Osteocyte (in vitro differentiated cells): ENCODE measurements around the gene BRINP2. TPM values are rescaled to one million over a fixed set of nuclear protein-coding genes. Genes with fewer than 3 reads are reported as not detected.

ENCODE experiments used
- DNase-seq: peaks from one replicate; pipeline ENCODE4 v3.0.0; 2021; ENCODE audit warnings: mixed read lengths; ENCODE audit not compliant: unreplicated experiment; ENCODE audit errors: extremely low spot score
- H3K27ac Mint-ChIP-seq: one replicate; pipeline ENCODE4 v1.8.0; 2021; ENCODE audit warnings: mild to moderate bottlenecking, mixed read lengths; ENCODE audit not compliant: unreplicated experiment
- H3K27me3 Mint-ChIP-seq: one replicate; pipeline ENCODE4 v1.8.0; 2021; ENCODE audit warnings: mixed read lengths; ENCODE audit not compliant: unreplicated experiment
- H3K36me3 Mint-ChIP-seq: one replicate; pipeline ENCODE4 v1.8.0; 2021; ENCODE audit warnings: mixed read lengths; ENCODE audit not compliant: unreplicated experiment
- H3K4me1 Mint-ChIP-seq: one replicate; pipeline ENCODE4 v1.8.0; 2021; ENCODE audit warnings: mixed read lengths; ENCODE audit not compliant: unreplicated experiment
- H3K4me3 Mint-ChIP-seq: one replicate; pipeline ENCODE4 v1.8.0; 2021; ENCODE audit warnings: mild to moderate bottlenecking, moderate library complexity, mixed read lengths; ENCODE audit not compliant: unreplicated experiment
- H3K9me3 Mint-ChIP-seq: one replicate; pipeline ENCODE4 v1.8.0; 2021; ENCODE audit warnings: mixed read lengths; ENCODE audit not compliant: unreplicated experiment
- CTCF ChIP-seq: fragments of 200-600 bp; sonication (generic); IDR thresholded peaks from 2 replicates; pipeline ENCODE4 v1.5.0; 2021; ENCODE audit warnings: antibody characterized with exemption, mild to moderate bottlenecking, moderate library complexity
- total RNA-seq: library from RNA; stranded (reverse); gene quantifications from 2 replicates; pipeline ENCODE4 v1.2.1, GENCODE V29; 2021

BRINP2 gene
- total RNA-seq, 1 donor from 2014 or later, result not detected

DNA sequence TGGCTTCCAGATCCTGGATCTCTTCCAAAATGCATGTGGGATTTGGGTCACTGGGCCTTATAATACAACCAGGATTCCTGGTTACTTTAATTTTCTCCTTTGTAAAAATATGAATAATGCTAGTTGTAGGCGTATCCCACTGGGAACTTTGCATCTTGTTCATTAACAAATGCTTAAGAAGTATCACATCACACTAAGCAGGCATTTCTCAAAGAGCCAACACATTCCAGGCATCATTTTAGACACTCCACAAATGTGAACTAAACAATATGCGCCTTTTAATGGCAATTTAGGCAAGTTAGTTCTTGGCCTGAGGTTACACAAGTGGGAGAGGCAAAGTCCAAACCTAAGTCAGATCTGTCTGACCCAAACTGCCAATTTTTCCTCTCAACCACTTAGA lies 15.9 kb downstream of the BRINP2 start:
- no peak overlapping the region for H3K27ac Mint-ChIP-seq
- peaks cover 5% of the 10 kb centered on the region for H3K9me3 Mint-ChIP-seq
- peaks cover 4% of the 10 kb centered on the region for H3K4me1 Mint-ChIP-seq
- H3K36me3 Mint-ChIP-seq, result no peaks in the 10 kb centered on the region
- H3K4me3 Mint-ChIP-seq, result no peak overlapping the region
- no peak for DNase-seq
- H3K27me3 Mint-ChIP-seq, result peaks cover 4% of the 10 kb centered on the region
- no peak for TF ChIP-seq CTCF

GRCh38 chr1:177190308-177190970 lies 19.7 kb downstream of the BRINP2 start:
- H3K27ac Mint-ChIP-seq, result no peak overlapping the region
- no peaks in the 10 kb centered on the region for H3K27me3 Mint-ChIP-seq
- no peak for DNase-seq
- TF ChIP-seq CTCF, result no peak
- no peaks in the 10 kb centered on the region for H3K36me3 Mint-ChIP-seq
- no peak overlapping the region for H3K4me3 Mint-ChIP-seq
- peaks cover under 1% of the 10 kb centered on the region for H3K9me3 Mint-ChIP-seq
- H3K4me1 Mint-ChIP-seq, result no peaks in the 10 kb centered on the region

- DNase-seq, result no peak
- no peak overlapping the region for H3K27ac Mint-ChIP-seq
- no peaks in the 10 kb centered on the region for H3K36me3 Mint-ChIP-seq
- H3K27me3 Mint-ChIP-seq, result no peaks in the 10 kb centered on the region
- H3K4me3 Mint-ChIP-seq, result no peak overlapping the region
- no peaks in the 10 kb centered on the region for H3K4me1 Mint-ChIP-seq
- TF ChIP-seq CTCF, result no peak
- H3K9me3 Mint-ChIP-seq, result no peaks in the 10 kb centered on the region
Measured at GRCh38 chr1:177198243-177198642, 27.5 kb downstream of the BRINP2 start.

GRCh38 chr1:177200290-177200689 lies 29.5 kb downstream of the BRINP2 start:
- Mint-ChIP-seq H3K9me3 (no peaks in the 10 kb centered on the region), H3K4me1 (no peaks in the 10 kb centered on the region), H3K27me3 (no peaks in the 10 kb centered on the region), H3K4me3 (no peak overlapping the region), H3K27ac (no peak overlapping the region), H3K36me3 (no peaks in the 10 kb centered on the region)
- no peak for TF ChIP-seq CTCF
- DNase-seq, result no peak

- Mint-ChIP-seq H3K36me3 (no peaks in the 10 kb centered on the region), H3K27me3 (no peaks in the 10 kb centered on the region), H3K4me3 (no peak overlapping the region), H3K9me3 (no peaks in the 10 kb centered on the region), H3K27ac (no peak overlapping the region), H3K4me1 (no peaks in the 10 kb centered on the region)
- no peak for DNase-seq
- no peak for TF ChIP-seq CTCF
Measured at GRCh38 chr1:177206831-177207355, 36.1 kb downstream of the BRINP2 start.
